GM21390 (cell line): Measurements from ENCODE around the gene ZSWIM9.

Experiments
- ATAC-seq: cut with Tn5 transposase; IDR thresholded peaks from one replicate; pipeline ENCODE4 v1.9.1; 2021; ENCODE audit not compliant: unreplicated experiment

Gene ZSWIM9

GRCh38 chr19:48174445-48175030 is 4.1 kb downstream of the ZSWIM9 start:
- ATAC-seq: no peak

GRCh38 chr19:48175578-48175977 is 5.1 kb downstream of the ZSWIM9 start:
- ATAC-seq: no peak

GRCh38 chr19:48176226-48176625 is 5.7 kb downstream of the ZSWIM9 start:
- no peak for ATAC-seq

- ATAC-seq: no peak
These were observed 11.0 kb downstream of the ZSWIM9 start for GRCh38 chr19:48181505-48181904.

GRCh38 chr19:48182434-48182833 is 12.0 kb downstream of the ZSWIM9 start:
- ATAC-seq: no peak

- ATAC-seq: no peak
These were observed 12.9 kb downstream of the ZSWIM9 start for GRCh38 chr19:48183356-48183755.

- ATAC-seq: peak; percentile 26
These were observed 15.5 kb downstream of the ZSWIM9 start for GRCh38 chr19:48186015-48186414.

- ATAC-seq: peak; percentile 51
These were observed 16.1 kb downstream of the ZSWIM9 start for GRCh38 chr19:48186541-48186991.

- ATAC-seq: no peak
These were observed 19.9 kb downstream of the ZSWIM9 start for GRCh38 chr19:48190288-48190884.

GRCh38 chr19:48190885-48191284 is 20.4 kb downstream of the ZSWIM9 start:
- no peak for ATAC-seq

- no peak for ATAC-seq
These were observed 22.3 kb downstream of the ZSWIM9 start for GRCh38 chr19:48192750-48193149.

GRCh38 chr19:48194041-48194843 is 23.8 kb downstream of the ZSWIM9 start:
- ATAC-seq: no peak

GRCh38 chr19:48194844-48195830 is 24.7 kb downstream of the ZSWIM9 start:
- no peak for ATAC-seq

GRCh38 chr19:48196321-48196763 is 25.9 kb downstream of the ZSWIM9 start:
- no peak for ATAC-seq

- no peak for ATAC-seq
These were observed 26.6 kb downstream of the ZSWIM9 start for GRCh38 chr19:48196933-48197665.

- ATAC-seq: no peak
These were observed 32.8 kb downstream of the ZSWIM9 start for GRCh38 chr19:48203222-48203793.

- peak; percentile 91 for ATAC-seq
These were observed 33.5 kb downstream of the ZSWIM9 start for GRCh38 chr19:48203794-48204628.

GRCh38 chr19:48206397-48207093 is 36.1 kb downstream of the ZSWIM9 start:
- no peak for ATAC-seq
